ENCODE data around the gene SUGP1.
A peak's percentile ranks its signal among the peaks of the same experiment; 100 is the strongest.
"Not testable (repeated sequence)": the region's sequence is repeated elsewhere in the genome, so short reads cannot be mapped to it uniquely, and the experiment has no call there.

The SUGP1 gene, protein sequence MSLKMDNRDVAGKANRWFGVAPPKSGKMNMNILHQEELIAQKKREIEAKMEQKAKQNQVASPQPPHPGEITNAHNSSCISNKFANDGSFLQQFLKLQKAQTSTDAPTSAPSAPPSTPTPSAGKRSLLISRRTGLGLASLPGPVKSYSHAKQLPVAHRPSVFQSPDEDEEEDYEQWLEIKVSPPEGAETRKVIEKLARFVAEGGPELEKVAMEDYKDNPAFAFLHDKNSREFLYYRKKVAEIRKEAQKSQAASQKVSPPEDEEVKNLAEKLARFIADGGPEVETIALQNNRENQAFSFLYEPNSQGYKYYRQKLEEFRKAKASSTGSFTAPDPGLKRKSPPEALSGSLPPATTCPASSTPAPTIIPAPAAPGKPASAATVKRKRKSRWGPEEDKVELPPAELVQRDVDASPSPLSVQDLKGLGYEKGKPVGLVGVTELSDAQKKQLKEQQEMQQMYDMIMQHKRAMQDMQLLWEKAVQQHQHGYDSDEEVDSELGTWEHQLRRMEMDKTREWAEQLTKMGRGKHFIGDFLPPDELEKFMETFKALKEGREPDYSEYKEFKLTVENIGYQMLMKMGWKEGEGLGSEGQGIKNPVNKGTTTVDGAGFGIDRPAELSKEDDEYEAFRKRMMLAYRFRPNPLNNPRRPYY

DNA sequence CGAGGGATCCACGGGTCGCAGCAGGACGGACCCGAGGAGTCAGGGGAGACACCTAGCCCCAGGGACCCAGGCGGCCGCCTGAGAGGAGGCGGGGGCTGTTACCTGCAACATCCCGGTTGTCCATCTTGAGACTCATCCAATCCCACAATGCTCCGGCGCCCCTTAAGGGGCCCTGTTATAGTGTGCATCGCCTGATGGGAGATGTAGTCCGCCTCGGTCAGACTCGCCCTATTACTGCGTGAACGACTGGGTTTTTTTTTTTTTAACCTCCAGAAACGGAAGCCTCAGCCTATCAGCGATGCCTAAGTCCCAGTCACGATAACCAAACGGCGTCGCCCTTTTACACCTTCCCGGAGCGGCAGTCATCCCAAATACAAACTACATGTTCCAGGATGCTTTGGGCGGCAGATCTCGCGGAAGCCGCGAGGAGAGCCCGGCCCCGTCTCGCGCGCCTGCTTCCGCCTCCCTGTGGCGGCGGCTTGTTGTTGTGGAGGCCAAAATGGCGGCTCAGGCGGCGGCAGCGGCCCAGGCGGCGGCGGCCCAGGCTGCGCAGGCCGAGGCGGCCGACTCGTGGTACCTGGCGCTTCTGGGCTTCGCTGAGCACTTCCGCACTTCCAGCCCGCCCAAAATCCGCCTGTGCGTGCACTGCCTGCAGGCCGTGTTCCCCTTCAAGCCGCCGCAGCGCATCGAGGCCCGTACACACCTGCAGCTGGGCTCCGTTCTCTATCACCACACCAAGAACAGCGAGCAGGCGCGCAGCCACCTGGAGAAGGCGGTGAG is at the start of gene SUGP1, which contains the start of gene MAU2:
Gene SUGP1, minus strand, starts transcription at position 149 of the 780 bp plus-strand sequence. Its CDS starts 13 bp downstream, at position 136.
Gene MAU2, plus strand, starts transcription at position 469 of the 780 bp plus-strand sequence. Its CDS starts 31 bp downstream, at position 500.
- peak; percentile 93 for DNase-seq (ENCODE audit: low read depth)

DNA sequence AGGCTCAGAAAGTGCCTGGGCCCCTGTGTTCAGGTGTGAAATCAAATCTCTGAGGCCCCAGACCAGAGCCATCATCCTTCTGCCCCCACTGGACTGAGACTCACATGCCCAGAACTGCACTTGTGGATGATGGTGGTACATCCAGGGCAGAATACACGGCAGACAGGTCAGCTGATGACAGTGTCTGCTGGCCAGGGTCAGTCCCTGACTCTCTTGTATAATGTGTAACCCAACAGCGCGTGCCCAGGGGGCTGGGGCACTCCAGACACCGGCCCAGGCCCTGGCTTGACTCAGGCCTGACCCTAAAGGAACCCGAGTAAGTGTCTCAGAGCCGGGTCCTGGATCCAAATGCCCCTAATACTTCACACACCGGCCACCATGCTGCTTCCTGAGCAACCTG is 47.8 kb upstream of the SUGP1 start:
- no peak for DNase-seq (ENCODE audit: low read depth)

DNA sequence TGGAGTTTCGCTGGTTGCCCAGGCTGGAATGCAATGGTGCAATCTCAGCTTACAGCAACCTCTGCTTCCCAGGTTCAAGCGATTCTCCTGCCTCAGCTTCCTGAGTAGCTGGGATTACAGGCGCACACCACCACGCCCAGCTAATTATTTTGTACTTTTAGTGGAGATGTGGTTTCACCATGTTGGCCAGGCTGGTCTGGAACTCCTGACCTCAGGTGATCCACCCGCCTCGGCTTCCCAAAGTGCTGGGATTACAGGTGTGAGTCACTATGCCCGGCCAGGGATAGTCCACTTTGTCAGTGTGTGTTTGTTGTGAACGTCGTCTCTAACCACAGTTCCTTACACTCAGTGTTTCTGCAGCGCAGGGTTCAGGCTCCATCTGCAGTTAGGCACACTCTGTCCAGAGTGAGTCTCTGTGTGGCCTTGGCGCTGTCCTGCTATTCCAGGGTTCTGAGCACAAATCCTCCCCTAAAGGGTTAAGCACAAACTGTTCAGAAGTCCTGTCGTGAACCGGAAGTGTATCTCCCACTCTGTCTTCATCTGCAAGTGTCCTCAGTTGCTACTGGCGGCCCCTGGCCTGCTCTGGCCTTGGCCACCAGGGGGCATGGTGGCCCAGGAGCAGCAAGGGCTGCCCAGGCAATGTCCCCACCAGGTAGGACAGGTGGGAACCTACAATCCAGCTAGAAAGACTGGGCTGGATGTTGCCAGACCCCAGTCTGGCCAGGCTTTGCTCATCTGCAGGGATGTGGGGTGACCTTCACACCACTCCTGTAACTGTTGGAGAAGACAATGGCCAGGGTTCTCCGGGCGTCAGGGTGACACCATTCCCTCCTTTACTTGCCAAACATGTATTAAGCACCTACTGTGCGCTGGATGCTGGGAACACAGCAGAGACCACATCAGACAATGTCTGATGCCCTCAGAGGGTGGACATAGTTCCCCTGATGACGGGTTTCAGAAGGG is 46.4 kb upstream of the SUGP1 start:
- DNase-seq (ENCODE audit: low read depth) = peak; percentile 70

DNA sequence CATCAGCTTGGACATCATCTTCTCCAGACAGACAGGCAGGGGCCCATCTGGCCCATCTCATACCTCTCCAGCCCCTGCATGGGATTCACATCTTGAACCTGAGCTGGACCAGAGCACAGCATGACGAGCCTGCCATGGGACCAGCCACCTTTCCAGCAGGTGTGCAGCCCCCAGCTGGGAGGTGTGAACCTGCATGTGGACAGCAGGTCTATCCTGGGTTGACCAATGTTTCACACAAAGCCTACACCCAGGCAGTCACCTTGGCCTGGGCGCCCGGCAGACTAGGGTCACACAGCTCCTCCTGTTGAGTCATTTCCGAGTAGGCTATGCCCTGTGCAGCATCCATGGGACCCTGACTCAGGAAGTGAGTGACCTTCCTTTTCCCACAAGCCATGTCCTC is 41.8 kb upstream of the SUGP1 start:
- DNase-seq (ENCODE audit: low read depth) = no peak

DNA sequence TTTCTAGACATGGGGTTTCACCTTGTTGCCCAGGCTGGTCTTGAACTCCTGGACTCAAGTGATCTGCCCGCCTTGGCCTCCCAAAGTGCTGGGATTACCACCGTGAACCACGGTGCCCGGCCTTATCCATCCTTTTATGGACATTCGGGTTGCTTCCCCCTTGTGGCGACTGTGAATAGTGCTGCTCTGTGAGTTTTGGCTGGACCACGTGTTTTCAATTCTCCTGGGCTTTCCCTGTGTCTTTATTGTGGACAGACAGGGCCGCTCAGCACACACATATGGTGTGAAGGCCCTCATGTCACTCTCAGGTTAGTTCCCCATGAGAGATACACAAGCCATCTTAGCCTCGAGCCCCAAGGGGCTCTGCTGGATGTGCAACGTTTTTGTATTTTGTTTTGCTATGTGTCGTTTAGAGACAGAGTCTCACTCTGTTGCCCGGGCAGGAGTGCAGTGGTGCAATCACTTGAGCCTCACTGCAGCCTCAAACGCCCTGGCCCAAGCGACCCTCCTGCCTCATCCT is 40.8 kb upstream of the SUGP1 start:
- peak; percentile 82 for DNase-seq (ENCODE audit: low read depth)

DNA sequence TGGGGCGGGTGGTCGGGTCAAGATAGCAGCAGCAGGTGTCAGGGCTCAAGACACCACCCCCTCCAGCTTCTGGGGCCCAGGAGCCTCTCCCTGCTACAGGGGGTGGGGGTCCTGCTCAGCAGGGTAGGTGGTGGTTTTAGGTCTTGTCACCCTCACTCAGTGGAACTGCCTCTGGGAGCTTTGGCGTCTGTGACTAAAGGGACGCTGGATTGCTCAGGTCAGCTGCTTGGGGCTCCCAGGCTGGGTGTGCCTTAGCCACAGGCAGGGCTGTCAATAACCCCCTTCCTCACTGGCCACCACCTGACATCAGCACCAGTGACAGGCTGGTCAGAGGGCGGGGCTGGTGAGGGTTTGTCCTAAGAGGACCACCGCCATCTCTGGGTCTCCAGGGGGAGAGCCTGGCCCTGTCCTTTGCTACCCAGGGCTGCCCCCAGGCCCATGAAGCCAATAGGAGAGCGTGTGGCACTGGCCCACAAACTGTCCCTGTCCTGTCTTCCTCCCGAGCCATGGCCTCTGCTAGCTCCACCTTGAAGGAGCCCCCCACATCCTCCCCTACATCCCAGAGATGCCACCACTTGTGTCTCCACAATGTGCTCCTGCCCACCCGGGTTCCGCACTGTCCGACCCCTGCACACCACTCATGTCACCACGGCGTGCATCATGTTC is 36.7 kb upstream of the SUGP1 start:
- no peak for DNase-seq (ENCODE audit: low read depth)

DNA sequence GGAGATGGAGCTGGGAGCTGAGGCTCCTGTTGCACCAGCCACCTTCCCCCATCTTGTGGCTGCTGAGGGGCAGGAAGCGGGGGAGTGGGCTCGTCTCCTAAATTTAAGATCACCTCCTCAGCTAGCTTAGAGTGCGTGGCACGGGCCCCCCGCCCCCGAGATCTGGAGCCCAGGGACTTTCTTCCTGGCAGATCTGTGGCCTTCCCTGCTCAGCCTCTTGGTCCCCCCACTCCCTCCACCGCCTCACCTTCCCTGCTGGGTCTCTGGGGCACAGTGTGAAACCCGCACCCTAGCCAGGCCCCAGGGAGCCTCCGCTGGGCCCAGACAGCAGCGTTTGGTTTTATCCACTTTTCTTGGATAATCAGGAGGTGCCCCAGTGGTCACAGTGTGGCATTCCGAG is 36.2 kb upstream of the SUGP1 start:
- no peak for DNase-seq (ENCODE audit: low read depth)

DNA sequence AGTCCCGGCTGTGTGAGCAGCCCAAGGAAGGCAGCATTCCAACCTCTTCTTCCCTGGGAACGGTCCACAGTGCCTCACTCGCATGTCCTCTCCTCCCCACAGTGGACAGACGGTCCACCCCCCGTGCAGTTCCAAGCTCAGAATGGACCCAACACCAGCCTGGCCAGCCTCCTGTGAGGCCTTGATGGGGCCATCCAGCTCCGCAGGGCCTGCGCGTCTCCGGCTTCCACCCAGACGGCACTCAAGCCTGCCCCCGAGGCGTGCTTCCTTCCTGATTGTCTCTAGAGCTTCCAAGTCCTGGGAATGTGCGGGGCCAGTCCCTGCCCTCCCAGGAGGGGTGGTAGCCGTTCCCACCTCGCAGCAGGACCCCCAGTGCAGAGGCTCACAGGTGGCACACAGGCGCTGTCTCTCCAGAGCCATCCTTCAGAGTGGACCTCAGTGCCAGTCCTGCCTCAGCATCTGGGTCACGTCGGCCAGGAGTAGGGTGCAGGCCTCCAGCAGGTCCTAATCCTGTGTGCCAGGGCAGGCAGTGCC is 35.4 kb upstream of the SUGP1 start:
- DNase-seq (ENCODE audit: low read depth) = no peak

DNA sequence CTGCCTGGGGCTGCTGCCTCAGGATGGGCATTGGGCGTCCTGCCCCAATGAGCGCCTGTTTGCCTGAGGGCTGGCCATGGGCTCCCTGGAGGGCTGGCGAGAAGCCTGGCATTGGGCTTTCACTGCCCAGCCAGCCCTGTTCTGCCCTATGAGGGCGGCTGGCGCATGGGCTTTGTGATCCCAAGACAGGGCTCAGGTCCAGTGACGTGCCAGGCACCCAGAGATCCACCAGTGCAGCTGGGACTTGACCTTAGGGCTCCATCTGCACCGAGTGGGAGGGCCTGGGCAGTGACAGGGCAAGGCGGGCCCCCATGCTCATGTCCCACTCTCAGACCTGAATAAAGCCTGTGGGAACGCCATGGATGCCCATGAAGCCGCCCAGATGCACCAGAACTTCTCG is 34.6 kb upstream of the SUGP1 start:
- no peak for DNase-seq (ENCODE audit: low read depth)

DNA sequence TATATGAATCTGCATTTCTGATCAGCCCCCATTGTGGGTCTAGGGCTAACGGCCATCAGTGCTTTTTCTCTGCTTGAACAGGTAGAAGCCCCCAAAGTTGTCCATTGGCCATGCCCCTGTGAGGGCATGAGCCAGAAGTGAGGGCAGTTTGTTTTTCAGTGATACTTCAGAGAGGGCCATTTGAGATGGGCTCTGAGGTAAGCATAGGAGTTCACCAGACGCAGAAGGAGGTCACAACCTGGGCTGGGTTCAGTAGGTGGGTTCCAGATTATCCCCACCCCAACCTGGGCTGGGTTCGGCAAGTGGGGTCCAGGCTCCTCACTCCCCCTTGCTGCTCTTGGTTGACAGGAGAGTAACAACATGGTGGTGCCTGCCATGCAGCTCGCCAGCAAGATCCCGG is 33.7 kb upstream of the SUGP1 start:
- no peak for DNase-seq (ENCODE audit: low read depth)

DNA sequence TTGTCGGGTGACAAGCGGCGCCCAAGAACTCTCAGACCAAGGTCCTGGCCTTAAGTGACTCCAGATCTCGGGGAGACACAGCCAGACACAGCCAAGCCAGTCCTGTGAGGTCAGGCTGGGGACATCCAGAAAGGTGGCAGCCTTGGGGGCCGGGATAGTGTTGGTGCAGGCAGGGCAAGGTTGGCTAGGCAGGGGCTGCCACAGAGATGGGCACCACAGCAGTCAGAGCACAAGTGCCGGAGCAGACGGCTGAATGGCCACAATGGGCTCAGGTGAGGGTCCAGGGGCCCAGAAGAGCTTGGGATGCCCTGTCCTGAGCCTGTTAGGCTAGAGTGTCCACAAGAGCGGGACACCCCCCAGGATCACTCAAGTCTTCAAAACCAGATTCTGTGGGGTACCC is 32.5 kb upstream of the SUGP1 start:
- DNase-seq (ENCODE audit: low read depth) = no peak

DNA sequence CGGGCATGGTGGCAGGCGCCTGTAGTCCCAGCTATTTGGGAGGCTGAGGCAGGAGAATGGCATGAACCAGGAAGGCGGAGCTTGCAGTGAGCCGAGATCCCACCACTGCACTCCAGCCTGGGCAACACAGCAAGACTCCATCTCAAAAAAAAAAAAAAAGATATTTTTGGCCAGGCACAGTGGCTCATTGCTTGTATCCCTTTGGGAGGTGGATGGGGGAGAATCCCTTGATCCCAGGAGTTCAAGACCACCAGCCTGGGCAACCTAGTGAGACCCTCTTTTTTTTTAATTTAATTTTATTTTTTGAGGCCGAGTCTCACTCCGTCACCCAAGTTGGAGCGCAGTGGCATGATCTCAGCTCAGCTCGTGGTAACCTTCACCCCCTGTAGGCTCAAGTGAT is 30.4 kb upstream of the SUGP1 start:
- DNase-seq (ENCODE audit: low read depth) = not testable (repeated sequence)

DNA sequence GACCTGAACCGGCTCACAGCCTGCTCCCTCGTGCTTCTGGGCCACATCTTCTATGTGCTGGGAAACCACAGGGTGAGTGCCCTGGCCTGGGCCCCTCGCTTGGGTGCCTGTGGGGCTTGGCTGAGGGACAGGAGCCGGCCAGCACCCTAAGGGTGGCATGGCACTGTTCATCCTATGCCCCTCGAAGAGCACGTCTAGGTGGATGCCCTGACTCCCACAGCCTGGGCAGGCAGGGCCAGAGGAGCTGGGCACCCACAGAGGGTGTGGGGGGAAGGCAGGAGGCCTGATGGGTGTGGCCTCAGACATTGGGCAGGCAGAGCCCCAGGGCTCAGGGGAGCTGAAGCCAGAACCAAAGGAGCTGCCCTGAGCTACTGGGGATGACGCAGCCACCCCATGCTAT is 29.1 kb upstream of the SUGP1 start:
- no peak for DNase-seq (ENCODE audit: low read depth)

DNA sequence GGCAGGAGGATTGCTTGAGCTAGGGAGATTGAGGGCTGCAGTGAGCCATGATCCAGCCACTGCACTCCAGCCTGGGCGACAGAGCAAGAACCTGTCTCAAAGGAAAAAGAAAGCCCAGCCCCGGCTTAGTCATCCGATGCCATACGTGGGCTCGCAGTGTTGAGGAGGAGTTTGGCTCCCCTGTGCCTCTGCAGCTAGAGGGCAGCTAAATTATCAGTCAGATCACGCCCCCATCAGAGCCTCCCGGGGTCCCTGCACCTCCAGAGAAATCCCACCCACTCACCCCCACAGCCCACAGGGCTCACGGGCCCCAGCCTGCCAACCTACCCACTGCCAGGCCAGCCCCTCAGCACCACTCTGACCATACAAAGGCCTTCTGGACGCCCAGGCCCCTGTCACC is 28.0 kb upstream of the SUGP1 start:
- DNase-seq (ENCODE audit: low read depth) = peak; percentile 29

DNA sequence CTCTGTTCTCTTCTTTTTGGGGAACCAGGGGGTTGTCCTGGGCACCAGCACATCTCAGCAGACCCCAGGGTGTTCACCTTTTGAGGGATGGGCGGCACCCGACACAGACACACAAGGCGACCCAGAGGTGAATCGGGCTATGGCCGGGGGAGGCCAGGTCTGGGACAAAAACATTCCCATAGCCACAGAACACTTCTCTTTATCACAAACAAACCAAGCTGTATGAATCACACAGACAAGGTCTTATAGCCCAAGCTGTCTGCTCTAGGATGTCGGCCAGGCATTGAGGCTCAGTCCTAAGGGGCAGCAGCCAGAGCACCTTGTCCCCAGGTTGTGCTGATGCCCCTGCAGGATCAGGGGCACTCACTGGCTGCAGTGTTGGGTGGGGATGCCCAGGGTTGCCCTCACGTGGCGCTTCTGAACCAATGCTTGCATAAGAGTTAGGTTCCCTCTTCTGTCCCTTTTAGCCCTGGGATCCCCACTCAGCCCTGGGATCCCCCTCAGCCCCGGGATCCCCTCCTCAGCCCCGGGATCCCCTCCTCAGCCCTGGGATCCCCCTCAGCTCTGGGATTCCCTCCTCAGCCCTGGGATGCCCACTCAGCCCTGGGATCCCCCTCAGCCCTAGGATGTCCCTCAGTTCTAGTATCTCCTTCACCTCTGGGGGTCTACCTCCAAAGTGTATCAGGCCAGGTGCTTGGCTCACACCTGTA is 27.2 kb upstream of the SUGP1 start:
- peak; percentile 17 for DNase-seq (ENCODE audit: low read depth)

DNA sequence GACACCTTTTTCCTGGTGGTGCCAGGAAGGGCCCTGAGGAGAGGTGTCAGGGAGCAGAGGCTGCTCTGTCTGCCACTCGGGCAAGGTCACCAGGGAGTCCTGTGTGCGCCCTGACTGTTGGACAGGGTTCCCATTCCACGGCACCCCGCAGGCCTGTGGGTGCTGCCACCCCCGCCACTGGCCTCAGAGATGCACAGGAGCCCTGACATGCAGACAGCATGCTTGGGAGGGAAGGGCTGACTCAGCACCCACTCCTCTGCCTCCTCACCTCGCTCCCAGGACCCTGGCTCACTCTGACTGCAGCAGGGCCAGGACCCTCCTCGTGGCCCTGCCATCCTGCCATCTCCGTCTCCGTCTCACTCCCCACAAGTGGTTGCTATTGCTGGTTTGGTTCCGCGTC is 25.7 kb upstream of the SUGP1 start:
- DNase-seq (ENCODE audit: low read depth) = no peak

DNA sequence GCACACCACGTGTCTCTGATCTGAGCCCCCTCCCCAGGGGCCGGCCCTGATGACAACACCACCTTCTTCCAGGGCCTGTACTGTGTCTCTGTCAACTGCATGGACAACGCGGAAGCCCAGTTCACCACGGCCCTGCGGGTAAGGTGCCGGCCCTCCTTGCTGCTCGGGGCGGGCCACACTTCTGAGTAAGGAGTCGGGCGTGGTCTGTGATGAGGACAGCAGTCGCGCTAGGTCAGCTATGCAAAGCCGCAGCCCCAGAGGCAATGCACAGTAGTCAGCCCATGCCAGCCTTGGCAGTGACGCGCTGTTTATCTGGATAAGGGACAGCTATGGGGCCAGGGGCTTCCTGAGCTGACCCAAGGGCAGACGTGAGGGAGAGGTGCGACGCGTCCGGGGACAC is 24.9 kb upstream of the SUGP1 start:
- no peak for DNase-seq (ENCODE audit: low read depth)

DNA sequence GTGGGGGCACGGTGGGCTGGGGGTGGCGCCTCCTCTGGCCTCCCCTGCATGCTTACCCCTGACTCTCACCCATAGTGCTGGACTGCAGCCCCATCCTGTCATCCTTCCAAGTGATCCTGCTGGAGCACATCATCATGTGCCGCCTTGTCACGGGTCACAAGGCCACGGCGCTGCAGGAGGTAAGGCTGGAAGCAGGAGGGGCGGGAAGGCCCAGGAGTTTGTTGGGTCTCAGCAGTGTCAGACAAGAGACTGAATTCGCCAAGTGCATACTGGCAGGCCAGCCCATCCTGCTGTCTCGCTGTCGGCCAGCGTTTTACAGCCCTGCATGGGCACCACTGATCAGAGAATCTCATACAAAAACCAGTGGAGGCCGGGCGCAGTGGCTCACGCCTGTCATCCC is 23.5 kb upstream of the SUGP1 start:
- DNase-seq (ENCODE audit: low read depth) = no peak

DNA sequence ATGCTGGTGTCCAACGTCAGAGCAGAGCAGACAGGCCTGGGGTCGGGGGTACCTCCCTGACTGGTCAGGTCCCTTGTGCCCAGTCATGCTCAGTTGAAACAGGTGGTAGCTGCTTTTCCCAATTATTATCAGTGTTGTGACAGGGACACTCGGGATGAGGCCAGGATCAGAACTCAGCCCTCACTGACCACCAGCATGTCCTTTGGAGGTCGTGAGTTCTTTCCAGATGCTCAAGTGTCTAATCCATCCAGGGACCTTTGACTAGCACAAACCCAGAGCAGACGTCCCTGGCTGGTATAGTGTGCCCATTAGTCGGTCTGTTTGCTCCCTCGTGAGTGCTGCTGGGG is 22.7 kb upstream of the SUGP1 start:
- no peak for DNase-seq (ENCODE audit: low read depth)

Data from iris pigment epithelial cell (primary cell).